ENCODE results near the gene SH3GLB2.
"Not testable (repeated sequence)": the region's sequence is repeated elsewhere in the genome, so short reads cannot be mapped to it uniquely, and the experiment has no call there.

Gene SH3GLB2

DNA sequence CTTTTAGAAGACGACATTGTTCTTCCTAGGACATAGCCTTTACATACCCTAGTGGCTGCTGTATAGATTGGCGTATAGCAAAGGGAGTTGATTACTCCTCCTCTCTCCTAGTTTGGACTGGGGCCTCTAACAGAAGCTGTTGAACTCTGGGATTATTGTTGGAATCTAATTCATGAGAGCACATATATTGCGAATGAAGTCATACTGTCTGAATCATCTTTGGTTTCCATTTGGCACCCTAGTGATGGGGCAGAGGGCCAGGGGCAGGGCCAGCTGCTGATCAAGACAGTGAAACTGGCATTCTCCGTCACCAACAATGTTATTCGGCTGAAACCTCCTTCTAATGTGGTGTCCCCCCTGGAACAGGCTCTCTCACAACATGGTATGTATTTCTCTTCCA is 40.3 kb downstream of the SH3GLB2 start:
- no peak for FAIRE-seq

DNA sequence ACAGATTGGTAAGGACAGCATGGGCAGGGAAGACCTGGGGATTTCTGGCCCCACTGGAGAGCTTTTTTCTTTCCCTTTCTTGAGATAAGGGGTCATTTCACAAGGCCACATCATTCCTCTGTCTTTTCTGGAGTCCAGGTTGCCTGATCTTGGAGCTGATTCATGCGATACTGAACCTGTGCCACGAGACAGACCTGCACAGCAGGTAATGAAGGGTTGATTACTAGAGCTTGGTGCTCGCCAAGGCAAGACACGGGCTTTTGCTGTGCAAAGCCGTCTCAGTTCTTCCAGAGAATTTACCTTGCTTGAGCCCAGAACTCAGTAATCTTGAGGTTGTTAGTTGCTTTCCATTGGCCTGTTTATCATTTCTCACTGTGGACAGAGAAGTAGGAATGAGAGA is 41.5 kb downstream of the SH3GLB2 start:
- no peak for FAIRE-seq

DNA sequence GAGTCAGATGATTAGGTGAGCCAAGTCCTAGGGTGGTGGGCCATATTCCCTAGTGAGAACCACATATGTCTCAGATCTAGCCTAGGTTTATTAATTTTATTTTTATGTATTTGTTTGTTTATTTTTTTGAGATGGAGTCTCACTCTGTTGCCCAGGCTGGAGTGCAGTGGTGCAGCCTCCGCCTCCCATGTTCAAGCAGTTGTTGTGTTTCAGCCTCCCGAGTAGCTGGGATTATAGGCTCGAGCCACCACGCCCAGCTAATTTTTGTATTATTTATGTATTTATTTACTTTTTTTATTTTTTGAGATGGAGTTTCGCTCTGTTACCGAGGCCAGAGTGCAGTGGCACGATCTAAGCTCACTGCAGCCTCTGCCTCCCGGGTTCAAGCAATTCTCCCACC is 44.6 kb downstream of the SH3GLB2 start:
- FAIRE-seq = no peak

DNA sequence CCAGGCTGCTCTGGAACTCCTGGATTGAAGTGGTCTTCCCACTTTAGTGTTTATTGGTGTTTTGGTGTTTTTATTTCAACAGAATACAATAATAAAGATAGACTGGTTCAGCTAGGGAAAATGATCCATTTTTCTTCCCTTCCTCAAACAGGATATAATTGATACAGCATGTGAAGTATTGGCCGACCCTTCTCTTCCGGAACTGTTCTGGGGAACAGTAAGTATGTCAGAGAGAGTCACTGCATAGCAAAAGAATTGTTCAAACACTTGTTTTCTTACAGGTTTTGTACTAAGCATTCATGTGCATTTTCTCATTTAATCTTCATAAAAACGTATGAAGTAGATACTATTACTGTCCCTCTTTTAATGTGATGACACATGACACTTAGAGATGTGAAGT is 49.0 kb downstream of the SH3GLB2 start:
- FAIRE-seq = no peak

DNA sequence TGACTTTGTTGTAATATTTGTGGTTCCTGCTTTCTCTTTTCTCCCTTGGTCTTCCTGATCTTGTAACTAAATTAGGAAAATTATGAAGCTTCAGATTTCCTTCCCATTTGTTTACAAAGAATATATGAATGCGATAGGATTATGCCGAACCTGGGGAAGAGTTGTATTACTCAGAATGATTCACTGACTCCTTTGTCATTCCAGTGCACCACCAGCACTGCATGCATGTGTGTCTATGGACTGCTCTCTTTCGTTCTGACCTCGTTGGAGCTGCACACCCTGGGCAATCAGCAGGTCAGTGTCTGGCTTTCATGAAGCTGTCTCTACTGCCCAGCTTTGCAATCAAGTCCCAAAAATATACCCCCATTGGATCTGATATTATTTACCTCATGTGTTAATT is 55.2 kb downstream of the SH3GLB2 start:
- no peak for FAIRE-seq

DNA sequence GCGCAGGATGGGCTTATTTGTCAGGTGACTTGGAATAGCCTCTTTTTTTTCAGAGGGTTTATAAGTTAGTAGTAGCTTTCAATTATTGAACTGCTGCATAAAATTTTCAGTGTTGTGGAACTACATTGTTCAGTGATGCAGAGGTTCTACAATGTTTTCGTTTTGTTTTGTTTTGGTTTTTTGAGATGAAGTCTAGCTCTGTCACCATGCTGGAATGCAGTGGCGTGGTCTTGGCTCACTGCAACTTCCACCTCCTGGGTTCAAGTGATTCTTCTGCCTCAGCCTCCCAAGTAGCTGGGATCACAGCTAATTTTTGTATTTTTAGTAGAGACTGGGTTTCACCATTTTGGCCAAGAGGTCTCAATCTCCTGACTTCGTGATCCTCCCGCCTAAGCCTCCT is 58.6 kb downstream of the SH3GLB2 start:
- no peak for FAIRE-seq

DNA sequence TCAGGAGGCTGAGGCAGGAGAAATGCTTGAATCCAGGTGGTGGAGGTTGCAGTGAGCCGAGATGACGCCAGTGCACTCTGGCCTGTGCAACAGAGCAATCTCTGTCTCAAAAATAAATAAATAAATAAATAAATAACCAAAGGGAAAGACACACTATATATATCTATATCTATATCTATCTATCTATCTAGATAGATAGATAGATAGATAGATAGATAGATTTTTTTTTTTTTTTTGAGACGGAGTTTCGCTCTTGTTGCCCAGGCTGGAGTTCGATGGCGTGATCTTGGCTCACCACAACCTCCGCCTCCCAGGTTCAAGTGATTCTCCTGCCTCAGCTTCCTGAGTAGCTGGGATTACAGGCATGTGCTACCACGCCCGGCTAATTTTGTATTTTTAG is 66.7 kb downstream of the SH3GLB2 start:
- FAIRE-seq = not testable (repeated sequence)
